HEK293 (cell line): Measurements from ENCODE around the gene TDRD5.

ENCODE experiments used
- ZNF274 ChIP-seq, 2 experiments: fragments of 200-500 bp in 1 of 2; fragments of 450-650 bp in 1 of 2; sonication (Bioruptor generic) in 1 of 2; formaldehyde crosslinking in 1 of 2; IDR thresholded peaks; 2 replicates each; pipeline versions ENCODE4 v1.5.1 to v1.6.1; 2014 to 2016; ENCODE audit warnings: borderline replicate concordance in 1 of 2, inconsistent platforms in 1 of 2, low read length in 1 of 2, missing biosample characterization in 1 of 2, missing genetic modification characterization in 1 of 2
- TF ChIP-seq, protein P1 (sequence below): fragments of 450-650 bp; formaldehyde crosslinking; IDR thresholded peaks from 2 replicates; pipeline ENCODE4 v1.5.1; 2016; ENCODE audit warnings: missing biosample characterization, missing genetic modification characterization

DNA sequence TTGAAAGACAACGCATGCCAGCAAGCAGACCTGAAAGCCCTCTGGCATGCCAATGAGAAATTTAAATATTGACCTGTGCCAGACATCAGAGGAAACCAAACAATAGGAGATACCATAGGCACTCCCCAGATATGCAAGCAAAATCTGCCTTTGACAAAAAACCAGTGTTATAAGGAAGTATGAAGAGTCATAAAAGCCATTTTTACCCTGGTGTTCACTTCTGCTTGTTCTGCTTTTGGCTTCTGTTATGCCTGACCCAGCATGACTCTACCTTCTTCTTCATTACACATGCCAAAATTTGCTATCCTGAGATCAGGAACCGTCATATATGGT is 42.3 kb upstream of the TDRD5 start:
- TF ChIP-seq, protein P1, sequence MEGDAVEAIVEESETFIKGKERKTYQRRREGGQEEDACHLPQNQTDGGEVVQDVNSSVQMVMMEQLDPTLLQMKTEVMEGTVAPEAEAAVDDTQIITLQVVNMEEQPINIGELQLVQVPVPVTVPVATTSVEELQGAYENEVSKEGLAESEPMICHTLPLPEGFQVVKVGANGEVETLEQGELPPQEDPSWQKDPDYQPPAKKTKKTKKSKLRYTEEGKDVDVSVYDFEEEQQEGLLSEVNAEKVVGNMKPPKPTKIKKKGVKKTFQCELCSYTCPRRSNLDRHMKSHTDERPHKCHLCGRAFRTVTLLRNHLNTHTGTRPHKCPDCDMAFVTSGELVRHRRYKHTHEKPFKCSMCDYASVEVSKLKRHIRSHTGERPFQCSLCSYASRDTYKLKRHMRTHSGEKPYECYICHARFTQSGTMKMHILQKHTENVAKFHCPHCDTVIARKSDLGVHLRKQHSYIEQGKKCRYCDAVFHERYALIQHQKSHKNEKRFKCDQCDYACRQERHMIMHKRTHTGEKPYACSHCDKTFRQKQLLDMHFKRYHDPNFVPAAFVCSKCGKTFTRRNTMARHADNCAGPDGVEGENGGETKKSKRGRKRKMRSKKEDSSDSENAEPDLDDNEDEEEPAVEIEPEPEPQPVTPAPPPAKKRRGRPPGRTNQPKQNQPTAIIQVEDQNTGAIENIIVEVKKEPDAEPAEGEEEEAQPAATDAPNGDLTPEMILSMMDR (tag by site-specific recombination), result no peak
- TF ChIP-seq ZNF274 (IDR thresholded peaks at IDR 0.05; ENCODE audit: low read length) (no peak), ZNF274 (tag by site-specific recombination; IDR thresholded peaks at IDR 0.05; ENCODE audit: borderline replicate concordance) (no peak)
